ENCODE results near the gene HPCA.

DNA sequence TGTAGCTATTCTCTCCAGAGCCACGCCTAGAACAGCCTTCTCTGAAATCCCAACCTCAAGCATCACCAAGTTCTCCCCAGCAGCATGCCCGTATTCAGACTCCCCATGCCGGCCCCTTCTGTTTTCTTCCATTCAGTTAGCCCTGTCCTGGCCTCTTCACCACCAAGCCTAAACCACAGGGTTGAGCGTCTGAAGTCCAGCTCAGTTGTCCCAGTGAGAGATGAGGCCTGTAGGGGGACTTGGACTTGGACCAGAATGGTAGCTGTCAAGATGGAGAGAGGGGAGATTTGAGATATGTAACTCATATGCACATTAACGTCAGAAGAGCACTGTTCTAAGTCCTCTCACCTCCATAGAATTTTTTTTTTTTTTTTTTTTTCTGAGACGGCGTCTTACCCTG lies 20.4 kb downstream of the HPCA start:
- TF ChIP-seq CTCF (IDR thresholded peaks at IDR 0.05) (no peak), POLR2A (IDR thresholded peaks at IDR 0.05) (no peak)
